AG09309 (cell line): ENCODE data around the gene NAT10.
A peak's percentile ranks its signal among the peaks of the same experiment; 100 is the strongest.
"Not testable (repeated sequence)": the region's sequence is repeated elsewhere in the genome, so short reads cannot be mapped to it uniquely, and the experiment has no call there.

Experiments used
- DNase-seq: peaks from one replicate; pipeline ENCODE4 v3.0.0-alpha.2; 2010; ENCODE audit warnings: low read depth
- H3K4me3 ChIP-seq: 2 replicates; pipeline ENCODE4 v1.5.1; 2011; ENCODE audit warnings: mild to moderate bottlenecking, low read depth, low read length, moderate library complexity; ENCODE audit not compliant: control insufficient read depth
- TF ChIP-seq, protein P1 (sequence below): IDR thresholded peaks from 2 replicates; pipeline ENCODE4 v1.5.1; 2011; ENCODE audit warnings: mild to moderate bottlenecking, low read depth, low read length, inconsistent platforms; ENCODE audit not compliant: insufficient read depth, control insufficient read depth; ENCODE audit errors: missing control alignments

Gene NAT10

DNA sequence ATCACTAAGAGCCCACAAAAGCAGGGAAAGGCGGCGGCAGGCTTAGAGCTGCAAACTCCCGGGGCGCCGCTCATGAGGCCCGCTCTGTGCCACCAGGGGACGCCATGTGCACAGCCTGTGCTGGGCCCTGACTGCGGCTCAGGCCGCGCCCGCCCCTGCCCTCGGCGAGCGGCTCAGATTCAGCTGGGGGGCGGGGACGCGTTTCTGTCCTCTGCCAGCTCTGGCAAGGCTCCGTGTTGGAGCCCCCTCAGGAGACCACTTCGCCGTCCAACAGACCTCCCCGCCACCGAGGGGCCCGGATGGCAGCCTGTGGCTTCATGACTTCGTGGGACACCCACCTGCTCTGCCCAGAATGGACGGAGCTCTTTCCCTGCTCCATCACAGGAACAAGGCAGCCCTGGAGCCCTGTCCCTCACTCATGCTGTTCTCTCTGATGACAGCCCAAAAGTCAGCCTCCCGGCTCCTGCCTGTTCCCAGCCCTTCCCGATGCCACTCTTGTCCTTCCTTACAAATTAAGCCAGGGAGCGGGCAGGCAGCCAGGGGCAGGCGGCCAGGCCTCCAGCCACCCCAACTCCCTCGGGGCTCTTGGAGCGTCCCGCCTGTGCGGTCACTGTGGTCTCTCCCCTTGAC, 69.1 kb downstream of the NAT10 start:
- peak overlapping the region; percentile 20 for H3K4me3 ChIP-seq
- no peak for DNase-seq
- TF ChIP-seq, protein P1, sequence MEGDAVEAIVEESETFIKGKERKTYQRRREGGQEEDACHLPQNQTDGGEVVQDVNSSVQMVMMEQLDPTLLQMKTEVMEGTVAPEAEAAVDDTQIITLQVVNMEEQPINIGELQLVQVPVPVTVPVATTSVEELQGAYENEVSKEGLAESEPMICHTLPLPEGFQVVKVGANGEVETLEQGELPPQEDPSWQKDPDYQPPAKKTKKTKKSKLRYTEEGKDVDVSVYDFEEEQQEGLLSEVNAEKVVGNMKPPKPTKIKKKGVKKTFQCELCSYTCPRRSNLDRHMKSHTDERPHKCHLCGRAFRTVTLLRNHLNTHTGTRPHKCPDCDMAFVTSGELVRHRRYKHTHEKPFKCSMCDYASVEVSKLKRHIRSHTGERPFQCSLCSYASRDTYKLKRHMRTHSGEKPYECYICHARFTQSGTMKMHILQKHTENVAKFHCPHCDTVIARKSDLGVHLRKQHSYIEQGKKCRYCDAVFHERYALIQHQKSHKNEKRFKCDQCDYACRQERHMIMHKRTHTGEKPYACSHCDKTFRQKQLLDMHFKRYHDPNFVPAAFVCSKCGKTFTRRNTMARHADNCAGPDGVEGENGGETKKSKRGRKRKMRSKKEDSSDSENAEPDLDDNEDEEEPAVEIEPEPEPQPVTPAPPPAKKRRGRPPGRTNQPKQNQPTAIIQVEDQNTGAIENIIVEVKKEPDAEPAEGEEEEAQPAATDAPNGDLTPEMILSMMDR: peak; percentile 99

DNA sequence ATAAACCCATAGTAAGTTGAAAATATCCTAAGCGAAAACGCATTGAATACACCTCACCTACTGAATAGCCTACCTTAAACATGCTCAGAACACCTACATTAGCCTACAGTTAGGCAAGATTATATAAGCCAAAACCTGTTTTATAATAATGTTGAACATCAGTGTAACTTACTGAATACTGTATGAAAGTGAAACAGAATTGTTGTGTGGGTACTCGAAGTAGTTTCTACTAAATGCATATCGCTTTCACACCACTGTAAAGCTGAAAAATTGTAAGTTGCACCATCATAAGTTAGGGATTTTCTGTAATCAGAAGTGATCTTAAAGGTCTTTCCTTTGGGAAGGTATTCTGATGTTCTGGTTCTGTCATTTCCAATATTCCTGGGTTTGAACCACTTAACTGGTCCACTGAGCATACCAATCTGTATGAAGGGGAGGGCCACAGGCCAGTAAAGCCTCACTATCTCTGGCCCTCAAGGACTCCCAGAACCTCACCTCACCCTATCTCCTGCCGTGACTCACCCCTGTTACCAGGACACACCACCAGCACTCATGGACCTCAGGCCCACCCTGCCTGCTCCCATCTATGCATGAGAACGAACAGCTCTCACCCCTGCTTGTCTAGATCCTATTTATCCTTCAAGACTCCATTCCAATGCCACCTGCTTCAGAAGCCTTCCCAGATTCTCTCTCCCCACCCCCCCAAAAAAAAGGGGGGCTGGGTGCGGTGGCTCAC, 70.0 kb downstream of the NAT10 start:
- TF ChIP-seq, protein P1: no peak
- no peak overlapping the region for H3K4me3 ChIP-seq

GRCh38 chr11:34176751-34177209, 71.4 kb downstream of the NAT10 start:
- TF ChIP-seq, protein P1: no peak
- no peak for DNase-seq
- H3K4me3 ChIP-seq: no peak overlapping the region

More for the DNA sequence above, 70.0 kb downstream of the NAT10 start:
- no peak for DNase-seq

DNA sequence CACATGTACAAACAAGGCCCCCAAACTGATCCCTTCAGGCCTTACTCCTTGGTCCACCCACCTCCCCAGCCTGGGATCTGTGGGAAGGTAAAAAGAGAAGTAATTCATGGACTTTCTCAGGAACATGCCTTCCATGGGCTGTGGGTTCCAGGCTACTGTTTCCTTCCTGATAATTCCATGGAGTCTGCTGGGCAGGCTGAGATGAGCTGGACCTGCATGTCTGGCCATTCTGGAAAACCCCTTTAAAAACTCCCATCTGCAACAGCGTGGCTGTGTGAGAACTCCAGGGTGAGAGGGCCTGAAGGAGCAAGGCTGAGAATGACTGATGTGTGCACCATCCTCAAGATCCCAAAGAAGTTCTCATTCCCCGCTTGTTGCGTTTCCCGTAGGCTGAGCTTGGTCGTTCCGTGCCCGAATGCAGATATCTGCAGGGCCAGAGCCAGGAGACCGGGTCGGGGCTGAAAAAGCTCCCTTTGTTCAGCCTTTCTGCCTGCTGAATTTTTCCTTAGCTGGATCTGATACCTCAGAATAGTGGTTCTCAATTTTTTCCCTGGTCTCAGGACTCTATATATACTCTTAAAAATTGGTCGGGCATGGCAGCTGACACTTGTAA, 72.9 kb downstream of the NAT10 start:
- DNase-seq: no peak
- TF ChIP-seq, protein P1: no peak
- no peak overlapping the region for H3K4me3 ChIP-seq

DNA sequence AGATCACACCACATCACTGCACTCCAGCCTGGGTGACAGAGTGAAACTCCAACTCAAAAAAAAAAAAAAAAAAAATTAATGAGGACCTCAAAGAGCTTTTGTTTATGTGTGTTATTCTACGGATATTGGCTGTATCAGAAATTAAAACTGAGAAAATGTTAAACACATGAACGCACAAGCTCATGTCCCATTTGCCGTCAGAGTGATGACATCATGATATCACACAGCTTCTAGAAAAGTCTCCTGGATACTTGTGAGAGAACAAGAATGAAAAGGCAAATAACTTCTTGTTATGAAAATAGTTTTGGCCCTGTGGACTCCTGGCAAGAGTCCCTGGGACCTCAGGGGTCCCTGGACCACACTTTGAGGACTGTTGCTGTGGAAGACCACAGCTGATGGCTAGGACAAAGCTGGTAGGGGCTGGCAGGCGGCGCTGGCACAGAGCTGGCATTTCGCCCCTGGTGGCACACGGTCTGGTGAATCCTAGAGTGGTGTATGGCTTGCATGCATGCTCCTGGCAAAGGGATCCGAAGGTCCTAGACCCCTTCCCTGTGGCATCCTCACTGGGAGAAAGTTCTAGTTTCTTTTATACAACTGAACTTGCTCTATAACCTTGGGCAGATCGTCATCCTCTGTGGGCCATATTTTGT, 73.7 kb downstream of the NAT10 start:
- H3K4me3 ChIP-seq: no peak overlapping the region
- TF ChIP-seq, protein P1: no peak
- no peak for DNase-seq

GRCh38 chr11:34180040-34180813, 74.8 kb downstream of the NAT10 start:
- TF ChIP-seq, protein P1: no peak
- H3K4me3 ChIP-seq: no peak overlapping the region
- DNase-seq: no peak

- DNase-seq, H3K4me3 ChIP-seq: not testable (repeated sequence)
These were observed 75.4 kb downstream of the NAT10 start for GRCh38 chr11:34180814-34181165.
